Islet of Langerhans (tissue), 1 donor: ENCODE data around the gene WNT5A.

Source experiments
- FAIRE-seq: peaks from one replicate; lab custom pipeline; 2011; peaks lifted over from hg19 to GRCh38; lab: Jason Lieb, UNC

Gene WNT5A

DNA sequence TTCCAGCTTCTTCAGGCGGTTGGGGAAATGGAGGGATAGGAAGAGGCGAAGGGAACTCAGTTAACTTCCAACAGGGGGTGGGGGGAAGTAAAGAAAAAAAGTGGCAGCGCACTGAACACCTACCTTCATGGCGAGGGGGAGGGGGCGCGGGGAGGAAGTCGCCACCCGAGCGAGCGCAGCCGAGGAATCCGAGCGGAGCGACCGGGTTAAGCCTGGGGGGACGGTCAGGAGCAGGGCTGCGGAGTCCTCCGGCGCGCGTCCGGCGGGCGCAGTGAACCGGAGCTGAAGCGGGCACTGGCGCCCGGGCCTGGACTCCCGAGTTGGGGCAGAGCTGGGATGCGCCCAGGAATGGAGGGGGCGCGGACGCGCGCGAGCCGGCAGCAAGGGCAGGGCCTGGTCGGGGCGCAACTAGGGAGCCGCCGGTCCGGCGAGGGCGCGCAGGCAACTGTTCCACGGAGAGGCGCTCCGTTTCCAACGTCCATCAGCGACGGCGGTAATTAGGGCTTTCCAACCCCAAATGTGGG, at the start of gene WNT5A:
TSS of gene WNT5A (minus strand) at position 450 of the 524 bp plus-strand sequence. CDS start at position 129, 321 bp downstream.
- no peak for FAIRE-seq

DNA sequence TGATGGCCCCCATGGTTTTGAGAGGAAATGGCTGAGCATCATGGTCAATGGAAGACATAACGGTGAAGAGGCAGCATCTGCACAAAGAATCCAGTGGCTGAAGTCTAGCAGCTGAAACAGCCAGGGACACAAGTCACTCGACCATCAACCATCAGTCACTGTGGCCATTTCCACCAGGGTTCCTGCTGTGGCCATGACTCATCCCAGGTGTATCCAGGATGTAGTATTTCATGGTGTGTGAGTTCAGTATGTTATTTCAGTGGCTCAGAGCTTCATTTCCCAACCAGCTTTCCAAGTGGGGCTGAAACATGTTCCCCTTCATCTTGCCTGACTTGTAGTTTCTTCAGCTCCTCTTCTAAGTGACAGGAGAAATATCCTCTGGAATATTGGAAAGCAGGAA, 47.8 kb upstream of the WNT5A start:
- FAIRE-seq, result no peak

DNA sequence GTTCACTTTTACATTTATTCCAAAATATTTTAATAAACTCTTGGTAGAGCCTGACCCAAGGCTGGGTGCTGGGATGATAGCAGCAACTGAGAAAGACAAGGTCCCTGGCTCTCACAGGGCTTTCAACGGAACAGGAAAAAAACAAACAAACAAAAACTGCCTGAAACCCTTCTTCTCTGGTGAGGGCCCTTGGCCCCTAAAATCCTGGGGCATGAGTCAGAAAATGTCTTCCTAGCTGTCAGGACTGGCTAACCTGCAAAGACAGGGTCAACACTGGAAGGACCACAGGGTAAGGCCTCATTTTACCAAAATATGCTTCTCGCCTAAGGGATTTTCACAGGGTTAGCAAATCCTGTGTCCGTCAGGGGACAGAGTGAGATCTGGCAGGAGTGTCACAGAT, 45.7 kb upstream of the WNT5A start:
- no peak for FAIRE-seq

DNA sequence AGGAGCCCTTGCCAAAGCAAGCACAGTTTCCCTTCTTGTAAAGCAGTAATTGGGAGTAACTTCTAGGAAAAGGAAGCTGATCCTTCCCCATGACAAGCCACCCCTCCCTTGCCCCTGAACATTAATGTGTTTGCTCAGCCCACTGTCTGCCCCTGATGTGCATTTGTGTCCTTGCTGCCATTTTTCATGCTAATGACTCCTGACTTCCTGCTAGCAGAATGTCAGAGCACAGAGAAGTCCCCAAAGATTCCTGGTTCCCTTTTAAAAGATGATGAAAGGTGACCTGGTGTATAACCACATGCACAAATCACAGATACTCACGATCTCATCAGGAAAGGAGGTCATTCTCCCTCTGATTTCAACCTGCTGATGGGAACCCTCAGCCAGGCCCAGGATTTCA, 44.2 kb upstream of the WNT5A start:
- no peak for FAIRE-seq

DNA sequence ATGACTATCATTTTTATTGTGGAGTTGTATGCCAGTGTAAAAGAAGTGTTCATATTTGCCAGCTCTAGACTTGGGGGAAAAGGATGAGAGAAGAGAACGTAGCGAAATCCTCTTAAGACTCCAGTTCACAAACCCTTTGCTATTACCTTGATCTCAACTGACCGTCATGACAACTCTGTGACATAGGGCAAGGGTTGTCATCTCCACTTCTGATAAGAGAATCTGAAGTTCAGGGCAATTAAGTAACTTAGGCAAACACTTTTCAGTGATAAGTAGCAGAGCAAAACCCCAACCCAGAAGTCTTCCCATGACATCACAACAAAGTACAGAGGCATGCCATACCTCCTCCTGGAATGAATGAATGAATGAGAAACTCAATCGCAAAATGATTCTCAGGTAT, 40.3 kb upstream of the WNT5A start:
- no peak for FAIRE-seq

DNA sequence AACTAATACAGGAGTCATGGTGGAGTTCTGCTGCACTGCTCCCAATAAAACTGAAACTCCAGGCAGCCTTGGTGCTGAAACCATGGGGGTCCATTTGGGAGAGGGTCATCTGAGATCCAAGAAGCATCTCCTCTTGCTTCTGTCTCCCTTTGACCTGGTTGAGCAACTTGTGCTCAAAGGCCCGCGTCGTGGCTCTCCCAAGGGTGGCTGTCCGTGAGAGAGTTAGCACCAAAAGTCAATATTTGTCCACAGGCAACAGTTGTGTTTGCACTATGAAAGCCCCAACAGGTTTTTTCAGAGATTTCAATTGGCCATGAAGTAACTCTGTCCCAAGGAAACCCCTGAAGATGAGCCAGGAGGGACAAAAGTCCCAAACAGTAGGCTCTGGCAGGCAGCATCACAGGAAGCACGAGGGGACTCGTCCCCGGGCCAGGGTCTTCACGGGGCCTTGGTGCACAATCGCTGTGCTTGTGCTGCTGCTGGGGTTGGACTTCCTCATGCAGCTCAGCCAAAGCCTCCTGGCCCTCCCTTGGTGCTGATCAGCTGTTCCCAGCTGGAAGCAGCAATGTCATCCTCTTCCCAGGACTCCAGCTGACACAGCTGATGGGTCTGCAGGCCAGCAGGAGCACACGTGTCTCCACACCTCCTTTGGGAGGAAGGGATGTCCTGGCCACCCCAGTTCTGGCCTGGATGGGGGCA, 39.4 kb upstream of the WNT5A start:
- no peak for FAIRE-seq

DNA sequence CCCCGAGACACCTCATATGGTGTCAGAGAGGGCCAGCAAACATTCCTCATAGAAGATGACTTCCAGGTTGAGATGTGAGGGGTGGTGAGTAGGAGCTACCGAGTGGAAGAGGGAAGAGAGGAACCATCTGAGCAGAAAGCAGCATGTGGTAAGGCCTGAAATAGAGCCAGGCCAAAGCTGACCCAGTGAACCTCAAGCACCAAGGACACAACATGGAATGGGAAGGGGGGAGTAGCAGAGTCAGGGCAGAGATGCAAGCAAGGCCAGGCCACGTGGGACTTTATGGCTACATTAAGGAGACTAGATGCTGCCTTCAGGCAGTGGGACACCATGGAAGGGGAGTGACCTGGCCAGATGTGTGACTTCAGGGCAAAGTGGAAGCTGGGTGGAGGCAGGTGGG, 38.3 kb upstream of the WNT5A start:
- FAIRE-seq, result no peak

DNA sequence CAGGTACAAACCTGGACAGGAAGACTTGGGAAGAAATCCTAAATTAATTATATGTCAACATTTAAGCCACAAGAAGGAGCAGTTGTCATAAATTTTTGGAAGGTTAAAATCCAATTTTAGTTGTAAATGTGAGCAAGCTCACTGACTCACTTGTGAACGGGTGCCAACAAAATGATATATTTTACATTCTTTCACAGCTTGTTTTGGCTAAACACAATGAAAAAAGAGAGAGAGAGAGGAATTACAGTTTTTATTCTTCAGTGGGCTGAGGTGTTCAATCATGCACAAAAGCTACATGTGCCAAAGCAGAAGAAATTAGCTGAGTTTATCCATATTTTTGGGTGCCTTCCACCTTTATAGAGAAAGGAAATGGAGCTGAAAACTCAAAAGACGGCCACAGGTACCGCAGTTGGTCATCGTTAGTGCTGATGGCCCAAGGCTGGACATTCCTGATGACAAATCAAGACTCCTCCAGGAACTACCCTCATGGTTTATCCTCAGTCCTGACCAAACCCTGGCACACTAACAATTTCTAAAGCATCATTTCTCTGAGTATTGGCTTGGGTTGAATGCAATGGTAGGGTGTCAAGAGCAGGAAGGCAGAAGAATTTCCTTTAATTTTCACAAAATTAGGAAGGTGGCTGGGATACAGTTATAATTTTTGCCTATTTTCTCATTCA, 37.6 kb upstream of the WNT5A start:
- no peak for FAIRE-seq

DNA sequence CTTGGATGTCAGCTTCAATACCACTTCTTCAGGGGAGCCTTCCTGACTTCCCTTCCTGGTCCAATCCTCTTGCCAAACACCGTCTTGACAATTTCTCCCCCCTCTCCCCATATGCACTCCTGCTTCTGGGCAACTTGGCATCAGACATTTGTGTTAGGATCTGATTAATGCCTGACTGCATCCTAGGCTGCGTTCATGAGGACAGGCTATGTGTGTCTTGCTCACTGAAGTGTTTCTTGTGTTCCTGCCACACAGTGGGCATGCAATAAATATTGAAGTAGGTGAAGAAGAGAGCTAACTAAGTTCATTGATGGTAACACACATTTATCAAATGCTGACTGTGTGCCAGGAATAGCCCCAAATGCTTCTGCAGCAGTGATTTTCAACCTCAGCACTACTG, 36.4 kb upstream of the WNT5A start:
- FAIRE-seq, result no peak

DNA sequence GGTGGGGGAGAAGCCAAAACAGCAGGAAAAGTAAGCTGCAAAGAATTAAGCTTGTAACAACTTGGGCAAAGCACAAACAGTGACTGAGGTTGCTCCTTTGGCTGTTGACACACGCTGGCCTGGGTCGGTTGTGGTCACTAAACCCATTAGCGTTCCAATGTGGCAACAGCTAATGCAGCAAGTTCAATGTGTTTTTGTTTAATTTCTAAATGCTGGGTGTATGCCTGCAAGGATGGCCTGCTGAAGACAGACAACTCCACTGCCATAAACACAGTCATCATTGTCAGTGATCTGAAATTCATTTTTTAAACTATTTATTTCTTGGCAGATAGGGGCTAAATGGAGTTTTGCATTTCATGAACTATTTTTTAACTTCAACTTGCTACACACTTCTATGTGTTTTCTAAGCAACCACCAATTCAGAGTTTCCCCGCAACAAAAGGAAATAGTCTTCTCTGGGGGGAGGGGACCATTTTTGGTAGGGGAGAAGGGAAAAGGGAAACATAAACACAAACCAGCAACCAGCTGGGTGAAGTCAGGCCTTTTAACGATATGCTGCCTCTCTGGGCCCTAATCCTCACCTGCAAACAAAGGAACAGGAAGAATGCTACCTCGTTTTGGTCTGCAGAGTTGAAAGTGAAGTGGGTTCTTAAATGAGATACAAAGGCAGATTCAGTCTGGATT, 34.8 kb upstream of the WNT5A start:
- FAIRE-seq, result no peak

DNA sequence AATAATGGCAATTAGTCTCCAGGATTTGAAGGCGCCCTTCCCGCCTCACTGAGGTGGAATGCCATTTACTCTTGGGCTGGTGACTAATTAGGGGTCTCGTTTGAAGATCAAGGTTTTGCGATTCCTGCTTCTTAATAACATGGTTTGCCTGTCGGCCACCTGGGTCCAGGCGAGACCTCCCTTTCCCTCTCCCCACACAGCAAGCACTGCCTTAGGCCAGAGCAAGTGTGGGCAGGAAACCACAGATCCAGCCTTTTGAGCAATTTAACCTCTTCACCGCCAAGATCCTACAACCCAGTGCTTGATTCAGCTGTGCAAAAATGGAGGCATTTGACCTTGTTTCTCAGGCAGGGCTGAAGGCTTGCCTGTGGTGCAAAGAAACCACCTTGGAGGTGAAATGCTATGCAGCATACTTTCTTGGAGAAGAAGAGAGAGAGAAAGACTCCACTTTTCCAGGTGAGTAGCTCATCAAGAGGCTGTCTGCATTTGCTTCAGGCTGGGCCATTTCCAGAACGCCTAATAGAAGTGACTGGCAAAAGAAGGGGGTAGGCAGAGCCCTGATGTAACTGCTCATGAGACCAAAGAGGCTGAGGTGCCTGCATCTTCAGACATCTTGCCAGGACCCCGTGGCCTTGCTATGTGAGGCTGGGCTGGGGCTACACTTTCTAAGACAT, 34.1 kb upstream of the WNT5A start:
- FAIRE-seq, result no peak

DNA sequence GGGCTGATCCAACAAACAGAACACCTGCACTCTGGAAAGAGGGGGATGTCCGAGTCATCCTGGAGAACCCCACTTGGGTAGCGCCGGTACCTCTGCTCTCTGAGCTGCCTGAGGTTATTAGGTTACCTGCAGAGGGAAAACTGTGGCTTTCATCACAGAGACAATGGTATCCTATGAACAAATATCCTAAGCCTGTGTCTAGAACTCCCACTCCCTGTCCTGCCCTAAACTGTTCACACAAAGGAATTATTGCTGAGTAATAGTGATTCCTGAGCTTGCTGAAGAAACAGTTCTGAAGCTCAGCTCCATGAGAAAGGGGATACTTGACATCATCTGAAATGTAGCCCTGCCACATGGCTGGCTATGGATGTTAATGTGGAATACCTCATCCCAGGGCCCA, 31.9 kb upstream of the WNT5A start:
- no peak for FAIRE-seq

DNA sequence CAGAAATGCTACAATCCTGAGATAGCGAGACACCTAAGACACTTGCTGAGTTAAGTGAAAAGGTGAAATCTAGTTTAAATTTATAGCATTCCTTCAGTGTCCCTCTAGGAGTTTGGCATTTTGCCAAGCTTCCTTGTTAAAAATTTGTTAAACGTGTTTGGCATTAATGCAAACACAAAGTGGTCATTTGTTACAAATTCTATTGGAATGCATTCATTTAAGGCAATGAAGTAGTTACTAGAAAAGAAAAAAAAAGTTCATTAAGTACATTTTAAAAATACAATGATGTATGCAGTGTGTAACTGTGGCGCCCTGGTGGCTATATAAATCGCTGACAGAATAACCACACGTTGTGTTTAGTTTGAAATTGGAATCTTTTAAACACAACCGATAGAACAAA, 31.3 kb upstream of the WNT5A start:
- no peak for FAIRE-seq

DNA sequence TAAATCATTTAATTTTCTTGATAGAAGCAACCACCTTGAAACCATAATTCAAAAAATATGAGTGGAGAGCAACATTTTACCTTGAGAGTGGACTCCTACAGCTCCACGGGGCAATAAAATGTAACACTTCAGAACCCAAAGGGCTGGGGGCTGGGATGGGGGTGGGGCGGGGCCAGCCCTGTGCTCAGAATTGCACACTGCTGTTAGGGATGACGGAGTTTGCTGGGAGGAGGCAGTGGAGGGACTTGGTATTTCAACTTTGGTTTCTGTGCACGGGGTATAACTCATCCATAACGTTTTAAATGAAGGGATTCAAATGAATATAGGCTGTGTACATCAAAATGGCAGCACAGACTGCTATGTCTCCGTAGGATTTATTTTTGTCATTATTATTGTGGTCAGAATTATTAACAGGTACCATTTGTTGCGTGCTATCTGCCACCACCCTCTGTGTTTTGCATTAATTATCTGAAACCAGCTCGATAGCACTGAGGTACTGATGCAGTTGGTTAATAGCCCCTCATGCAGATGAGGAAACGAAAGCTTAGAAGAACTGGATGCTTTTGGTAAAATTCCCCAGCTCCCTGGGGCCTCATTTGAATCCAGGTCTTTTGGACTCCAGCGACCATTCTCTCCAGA, 29.4 kb upstream of the WNT5A start:
- FAIRE-seq, result no peak

DNA sequence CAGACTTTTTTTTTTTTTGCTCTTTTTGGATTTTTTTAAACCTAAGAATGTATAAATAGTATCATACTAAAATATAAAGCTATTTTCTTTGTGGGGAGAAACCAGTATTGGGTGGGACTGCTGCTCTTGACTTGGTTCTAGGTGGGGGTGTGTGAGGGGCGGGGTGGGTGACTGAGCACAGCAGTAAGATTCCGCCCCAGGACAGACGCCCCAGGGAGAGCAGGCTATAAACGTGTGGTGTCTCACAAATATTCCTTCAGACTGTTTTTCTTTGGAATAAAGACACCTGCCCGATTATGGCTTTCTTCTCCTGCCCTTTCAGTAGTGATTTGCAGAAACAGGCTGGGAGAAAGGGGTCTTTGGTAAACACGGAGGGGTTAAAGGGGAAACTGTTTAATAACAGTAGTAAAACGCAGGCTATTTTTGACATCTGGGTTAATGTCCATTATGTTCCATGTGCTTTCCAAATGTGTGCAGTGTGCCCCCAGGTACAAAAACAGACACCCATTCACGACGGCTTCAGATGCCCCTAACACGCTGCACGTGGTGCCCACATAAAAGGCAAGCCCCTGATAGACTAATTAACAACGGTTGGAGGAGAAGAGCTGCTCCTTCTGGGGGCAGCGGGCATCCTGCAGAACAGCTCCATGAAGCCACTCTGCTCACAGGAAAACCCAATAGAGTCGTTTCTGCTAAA, 28.6 kb upstream of the WNT5A start:
- FAIRE-seq, result no peak

DNA sequence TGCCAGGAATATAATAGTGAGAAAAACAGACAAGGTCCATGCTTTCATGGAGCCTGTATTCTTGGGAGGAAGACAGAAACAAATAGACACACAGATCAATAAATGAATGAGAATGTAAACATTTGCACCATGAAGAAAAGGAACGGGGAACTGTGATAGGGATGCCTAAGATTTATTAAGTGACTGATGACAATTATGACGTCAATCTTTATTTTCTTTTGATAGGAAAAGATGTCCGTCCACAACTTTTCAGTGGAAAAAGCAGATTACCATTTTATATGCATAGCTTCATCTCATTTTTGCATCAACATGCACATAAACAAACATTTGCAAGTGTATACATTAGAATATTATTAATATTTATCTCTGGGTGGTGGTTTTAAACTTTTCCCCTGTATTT, 27.9 kb upstream of the WNT5A start:
- FAIRE-seq, result no peak

DNA sequence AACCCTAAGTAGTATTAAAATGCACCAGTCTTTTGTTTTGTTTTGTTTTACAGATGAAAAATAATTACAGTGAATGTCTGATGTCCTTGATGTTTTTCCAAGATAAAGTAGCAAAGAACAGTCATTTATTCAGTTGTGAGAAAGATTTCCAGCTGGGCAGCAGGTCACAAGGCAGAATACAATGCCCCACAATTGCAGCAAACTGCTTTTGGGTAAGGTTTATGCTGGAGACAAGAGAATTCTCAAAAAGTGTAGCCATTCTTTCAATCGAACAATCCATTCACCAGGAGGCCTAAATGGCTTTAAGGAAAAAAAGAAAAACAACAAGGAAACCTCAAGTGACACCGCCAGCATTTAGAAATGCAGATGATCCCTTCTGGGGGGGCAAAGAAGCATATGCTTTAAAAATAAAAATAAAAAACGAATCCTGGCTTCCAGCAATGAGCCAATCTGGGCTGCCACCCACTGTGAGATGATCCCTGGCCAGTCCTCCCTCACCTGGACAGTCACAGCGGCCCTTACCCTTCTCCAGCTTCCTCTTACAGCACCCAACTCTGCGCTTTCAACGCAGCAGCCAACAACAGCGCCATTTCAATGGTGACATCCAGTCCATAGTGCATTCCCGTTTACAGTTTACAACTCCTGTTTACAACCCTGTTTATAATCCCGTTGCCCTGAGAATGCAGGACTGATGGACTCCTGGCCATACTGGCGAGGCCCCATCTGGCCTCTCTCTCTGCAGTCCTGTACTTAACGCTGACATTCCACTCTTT, 25.7 kb upstream of the WNT5A start:
- no peak for FAIRE-seq

DNA sequence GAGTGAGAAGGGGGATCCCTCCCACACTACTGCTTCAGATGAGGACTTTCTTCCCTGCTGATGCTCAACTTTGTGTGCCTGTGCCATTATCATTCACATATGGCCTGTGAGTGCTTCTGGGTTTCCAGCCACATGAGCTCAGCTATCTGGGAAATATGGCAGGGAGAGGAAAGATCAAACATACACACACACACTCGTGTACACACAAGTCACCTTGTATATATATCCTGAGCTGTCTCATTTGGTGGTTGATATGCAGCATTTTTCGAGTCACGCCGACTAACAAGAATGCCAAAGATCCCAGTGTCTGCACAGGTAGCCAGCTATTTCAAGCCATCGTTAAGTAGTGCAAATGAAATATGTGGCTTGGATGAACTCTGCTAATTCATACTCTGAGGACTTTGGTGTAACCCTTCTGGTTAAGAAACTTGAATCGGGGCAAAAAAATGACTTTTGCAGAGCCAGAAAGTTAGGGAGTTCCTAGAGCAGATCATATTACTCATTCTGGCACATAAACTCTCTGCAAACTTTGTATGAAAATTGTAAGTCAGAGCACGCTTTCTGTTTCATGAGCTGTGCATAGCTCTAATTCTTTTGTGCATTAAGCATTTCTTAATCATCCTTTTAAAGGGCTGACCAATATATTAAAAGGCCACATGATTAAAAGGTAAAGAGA, 24.9 kb upstream of the WNT5A start:
- FAIRE-seq, result no peak

DNA sequence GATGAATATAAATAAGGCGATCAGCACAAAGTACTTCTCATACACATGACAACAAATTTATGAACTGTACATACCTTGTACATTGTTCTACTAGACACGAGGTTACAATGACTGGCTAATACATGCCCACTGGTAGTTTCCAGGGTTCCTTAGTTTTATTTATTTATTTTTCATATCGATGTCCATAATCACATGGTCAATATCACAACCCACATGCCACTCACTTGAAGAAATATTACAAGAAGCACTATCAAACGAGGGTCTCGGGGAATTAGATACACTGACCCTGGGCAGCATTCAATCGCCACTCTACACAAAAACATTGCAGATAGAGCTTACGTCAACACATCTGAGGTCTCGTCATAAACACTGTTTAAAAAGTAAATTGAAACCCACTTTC, 21.2 kb upstream of the WNT5A start:
- no peak for FAIRE-seq

DNA sequence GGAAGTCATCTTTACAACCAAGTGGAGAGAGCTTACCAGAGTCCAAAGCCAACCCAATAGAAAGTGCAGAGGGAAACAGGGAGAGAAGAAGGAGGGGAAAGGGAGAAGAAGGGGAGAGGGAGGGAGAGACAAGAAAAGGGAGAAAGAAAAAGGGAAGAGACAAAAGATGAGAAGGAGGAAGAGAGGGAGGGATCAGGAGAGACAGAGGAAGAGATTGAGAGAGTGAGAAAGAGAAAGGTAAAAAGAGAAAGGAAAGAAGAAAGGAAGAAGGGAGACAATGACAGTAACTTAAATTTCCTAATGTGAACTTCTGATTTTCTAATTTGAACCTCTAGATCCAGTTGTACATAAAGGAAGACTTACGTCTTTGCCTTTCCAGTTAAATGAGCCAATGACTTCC, 20.7 kb upstream of the WNT5A start:
- no peak for FAIRE-seq
